Nephron progenitor cell (in vitro differentiated cells): ENCODE results near the gene CCNJL.

ENCODE experiments used
- DNase-seq: peaks from one replicate; pipeline ENCODE4 v3.0.0; 2021
- H3K27ac Mint-ChIP-seq: 2 replicates; pipeline ENCODE4 v1.8.0; 2021; ENCODE audit warnings: mild to moderate bottlenecking, moderate library complexity, mixed read lengths
- H3K27me3 Mint-ChIP-seq: 2 replicates; pipeline ENCODE4 v1.8.0; 2021; ENCODE audit warnings: mild to moderate bottlenecking, low read depth, mixed read lengths; ENCODE audit not compliant: poor library complexity
- H3K36me3 Mint-ChIP-seq: 2 replicates; pipeline ENCODE4 v1.8.0; 2021; ENCODE audit warnings: low read depth, mixed read lengths
- H3K4me1 Mint-ChIP-seq: 2 replicates; pipeline ENCODE4 v1.8.0; 2021; ENCODE audit warnings: mixed read lengths
- H3K4me3 Mint-ChIP-seq: 2 replicates; pipeline ENCODE4 v1.8.0; 2021; ENCODE audit warnings: mild to moderate bottlenecking, moderate library complexity, mixed read lengths
- H3K9me3 Mint-ChIP-seq: 2 replicates; pipeline ENCODE4 v1.8.0; 2021; ENCODE audit warnings: mild to moderate bottlenecking, moderate library complexity, mixed read lengths
- TF ChIP-seq, protein P1 (sequence below): fragments of 200-600 bp; sonication (generic); IDR thresholded peaks from 2 replicates; pipeline ENCODE4 v1.5.0; 2021; ENCODE audit warnings: antibody characterized with exemption

The CCNJL gene, protein sequence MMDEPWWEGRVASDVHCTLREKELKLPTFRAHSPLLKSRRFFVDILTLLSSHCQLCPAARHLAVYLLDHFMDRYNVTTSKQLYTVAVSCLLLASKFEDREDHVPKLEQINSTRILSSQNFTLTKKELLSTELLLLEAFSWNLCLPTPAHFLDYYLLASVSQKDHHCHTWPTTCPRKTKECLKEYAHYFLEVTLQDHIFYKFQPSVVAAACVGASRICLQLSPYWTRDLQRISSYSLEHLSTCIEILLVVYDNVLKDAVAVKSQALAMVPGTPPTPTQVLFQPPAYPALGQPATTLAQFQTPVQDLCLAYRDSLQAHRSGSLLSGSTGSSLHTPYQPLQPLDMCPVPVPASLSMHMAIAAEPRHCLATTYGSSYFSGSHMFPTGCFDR

DNA sequence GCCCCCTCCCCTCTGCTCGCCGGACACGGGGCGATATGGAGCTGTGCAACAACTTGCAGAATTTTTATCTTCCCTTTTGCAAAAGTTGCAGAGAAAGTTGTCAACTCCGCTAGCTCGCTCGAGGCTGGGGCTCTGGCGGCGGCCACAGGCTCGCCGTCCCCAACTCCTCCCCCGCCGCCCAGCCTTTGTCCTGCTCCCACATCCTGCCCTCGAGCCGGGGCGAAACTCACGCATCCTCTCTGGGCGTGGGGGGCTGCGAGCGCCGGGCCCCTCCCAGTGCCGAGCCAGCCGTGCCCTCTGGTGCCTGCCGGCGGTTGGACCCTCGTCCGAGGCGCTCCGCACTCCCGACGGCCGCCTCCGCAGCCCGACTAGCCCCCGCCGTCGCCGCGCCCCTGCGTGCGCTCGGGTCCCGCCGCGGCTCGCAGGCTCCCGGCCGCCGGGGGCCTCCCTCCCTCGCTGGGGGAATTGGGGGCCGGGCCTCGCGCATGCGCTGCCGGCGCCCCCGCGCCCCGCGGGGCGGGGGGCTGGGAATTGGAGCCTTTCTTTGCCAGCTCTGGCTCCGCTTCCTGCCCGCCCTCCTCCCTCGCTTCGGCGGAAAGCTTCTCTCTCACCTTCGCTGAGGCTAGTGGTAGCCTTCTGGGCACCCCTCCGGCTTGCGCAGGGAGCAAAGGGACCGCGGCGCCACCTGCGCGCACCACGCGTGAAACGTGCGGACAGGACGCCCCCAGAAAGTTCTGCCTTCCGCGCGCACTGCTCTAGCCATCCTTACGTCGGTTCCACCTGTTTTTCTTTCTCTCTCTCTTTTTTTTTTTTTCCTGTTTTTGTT lies at the start of gene CCNJL:
TSS of gene CCNJL (minus strand) at position 431 of the 826 bp plus-strand sequence. CDS start 641 bp downstream, outside the sequence.
- Mint-ChIP-seq H3K4me1 (peaks cover 53% of the 10 kb centered on the region), H3K27me3 (peaks cover 16% of the 10 kb centered on the region), H3K9me3 (no peaks in the 10 kb centered on the region), H3K4me3 (peak within 1 kb of the TSS; percentile 98), H3K36me3 (peaks cover 30% of the 10 kb centered on the region), H3K27ac (peak within 1 kb of the TSS; percentile 38)
- DNase-seq: peak; percentile 89
- TF ChIP-seq, protein P1, sequence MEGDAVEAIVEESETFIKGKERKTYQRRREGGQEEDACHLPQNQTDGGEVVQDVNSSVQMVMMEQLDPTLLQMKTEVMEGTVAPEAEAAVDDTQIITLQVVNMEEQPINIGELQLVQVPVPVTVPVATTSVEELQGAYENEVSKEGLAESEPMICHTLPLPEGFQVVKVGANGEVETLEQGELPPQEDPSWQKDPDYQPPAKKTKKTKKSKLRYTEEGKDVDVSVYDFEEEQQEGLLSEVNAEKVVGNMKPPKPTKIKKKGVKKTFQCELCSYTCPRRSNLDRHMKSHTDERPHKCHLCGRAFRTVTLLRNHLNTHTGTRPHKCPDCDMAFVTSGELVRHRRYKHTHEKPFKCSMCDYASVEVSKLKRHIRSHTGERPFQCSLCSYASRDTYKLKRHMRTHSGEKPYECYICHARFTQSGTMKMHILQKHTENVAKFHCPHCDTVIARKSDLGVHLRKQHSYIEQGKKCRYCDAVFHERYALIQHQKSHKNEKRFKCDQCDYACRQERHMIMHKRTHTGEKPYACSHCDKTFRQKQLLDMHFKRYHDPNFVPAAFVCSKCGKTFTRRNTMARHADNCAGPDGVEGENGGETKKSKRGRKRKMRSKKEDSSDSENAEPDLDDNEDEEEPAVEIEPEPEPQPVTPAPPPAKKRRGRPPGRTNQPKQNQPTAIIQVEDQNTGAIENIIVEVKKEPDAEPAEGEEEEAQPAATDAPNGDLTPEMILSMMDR: no peak

DNA sequence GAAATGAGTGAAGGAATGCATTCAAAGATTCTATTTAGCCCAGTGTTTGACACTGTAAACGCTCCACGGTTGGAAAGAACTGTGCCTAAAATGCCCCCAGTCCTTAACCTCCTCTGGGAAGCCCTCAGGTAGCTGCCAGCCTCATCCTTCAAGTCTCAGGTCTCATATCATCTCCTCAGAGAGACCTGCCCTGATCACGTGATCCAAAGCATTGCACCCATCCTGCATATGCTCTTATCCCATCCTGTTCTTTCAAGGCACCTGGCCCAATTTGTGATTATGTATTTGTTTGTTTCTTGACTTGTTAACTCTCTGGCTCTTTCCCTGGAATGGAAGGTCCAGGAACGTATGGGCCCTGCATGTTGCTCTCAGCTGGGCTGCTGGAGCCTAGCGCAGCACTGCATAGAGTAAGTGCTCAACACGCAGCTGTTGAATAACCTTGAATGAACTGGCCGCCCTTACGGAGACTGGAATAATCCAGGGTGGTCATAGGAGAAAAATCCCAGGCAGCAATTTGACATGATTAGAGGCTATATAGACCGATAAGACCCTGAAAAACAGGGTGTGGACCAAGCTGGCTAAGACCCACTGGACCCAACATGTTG lies 49.4 kb upstream of the CCNJL start:
- no peak for DNase-seq
- Mint-ChIP-seq H3K4me1 (peaks cover 28% of the 10 kb centered on the region), H3K27ac (no peak overlapping the region), H3K27me3 (peaks cover 11% of the 10 kb centered on the region), H3K4me3 (no peak overlapping the region), H3K9me3 (no peaks in the 10 kb centered on the region), H3K36me3 (no peaks in the 10 kb centered on the region)
- TF ChIP-seq, protein P1: no peak

DNA sequence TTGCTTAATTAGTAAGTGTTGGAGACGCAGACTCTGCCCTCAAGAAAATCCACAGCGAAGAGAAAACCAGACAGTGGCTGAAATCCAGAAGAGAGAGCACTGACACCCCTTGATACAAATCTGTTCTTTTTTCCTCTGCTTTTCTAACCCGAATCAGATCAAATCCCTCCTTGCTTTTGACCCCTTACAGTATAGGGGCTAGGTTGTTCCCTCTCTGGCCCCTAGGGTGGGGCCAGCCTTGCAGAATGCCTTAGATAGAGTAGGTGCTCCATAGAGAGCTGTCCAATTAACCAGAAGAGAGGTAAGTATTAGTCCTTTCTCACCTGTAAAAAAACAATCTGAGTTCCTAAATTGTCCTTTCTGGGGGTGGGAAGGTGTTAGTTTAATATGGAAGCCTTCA lies 47.9 kb upstream of the CCNJL start:
- Mint-ChIP-seq H3K36me3 (no peaks in the 10 kb centered on the region), H3K27ac (peak overlapping the region; percentile 52), H3K4me1 (peaks cover 34% of the 10 kb centered on the region), H3K9me3 (no peaks in the 10 kb centered on the region), H3K4me3 (no peak overlapping the region), H3K27me3 (peaks cover 9% of the 10 kb centered on the region)
- no peak for DNase-seq
- TF ChIP-seq, protein P1: no peak

DNA sequence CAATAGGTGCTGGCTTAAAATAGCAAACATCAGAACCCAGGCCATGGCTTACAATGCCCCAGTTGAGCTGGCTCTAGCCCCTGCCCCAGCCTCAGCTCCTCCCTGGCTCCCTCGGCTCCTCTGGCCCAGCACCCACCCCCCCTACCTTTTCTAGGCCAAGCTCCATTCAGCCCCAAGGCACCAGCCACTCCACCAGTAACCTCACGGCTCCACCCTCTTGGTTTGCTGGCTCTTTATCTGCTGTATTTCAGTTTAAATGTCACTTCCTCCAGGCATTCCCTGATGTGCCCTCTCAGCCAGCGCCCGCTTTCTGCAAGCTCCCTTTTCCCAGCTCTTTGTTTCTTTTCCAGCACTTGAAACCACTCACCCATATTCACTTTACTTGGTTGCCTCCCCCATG lies 47.5 kb upstream of the CCNJL start:
- Mint-ChIP-seq H3K9me3 (no peaks in the 10 kb centered on the region), H3K36me3 (no peaks in the 10 kb centered on the region), H3K4me3 (peak overlapping the region; percentile 16), H3K27ac (peak overlapping the region; percentile 52), H3K27me3 (peaks cover 7% of the 10 kb centered on the region), H3K4me1 (peaks cover 35% of the 10 kb centered on the region)
- TF ChIP-seq, protein P1: no peak
- DNase-seq: no peak

DNA sequence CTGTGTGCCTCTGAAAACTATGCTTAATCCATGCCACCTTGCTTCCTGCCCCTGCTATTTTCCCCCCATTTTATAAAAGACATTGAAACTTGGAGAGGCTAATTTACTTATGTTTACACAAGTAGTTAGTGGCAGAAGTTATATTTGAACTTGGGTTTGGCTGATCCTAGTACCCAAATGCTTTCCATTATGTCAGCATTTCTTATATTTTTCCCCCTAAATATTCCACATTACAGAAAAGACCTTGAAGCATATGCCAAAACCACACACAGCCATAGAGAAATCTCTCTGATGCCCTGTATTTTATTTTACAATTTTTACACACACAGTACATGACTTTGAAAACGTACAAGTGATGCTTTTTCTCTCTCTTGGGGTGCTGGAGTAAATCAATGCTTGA lies 46.9 kb upstream of the CCNJL start:
- Mint-ChIP-seq H3K4me3 (no peak overlapping the region), H3K9me3 (no peaks in the 10 kb centered on the region), H3K27me3 (peaks cover 7% of the 10 kb centered on the region), H3K36me3 (no peaks in the 10 kb centered on the region), H3K27ac (no peak overlapping the region), H3K4me1 (peaks cover 35% of the 10 kb centered on the region)
- TF ChIP-seq, protein P1: no peak
- DNase-seq: no peak
